Hepatocyte (in vitro differentiated cells): ENCODE data around the gene MIX23.

ENCODE experiments used
- EZH2 ChIP-seq: fragments of 200-600 bp; sonication (generic); IDR thresholded peaks from 2 replicates; pipeline ENCODE4 v1.6.1; 2016; ENCODE audit warnings: antibody characterized with exemption, mild to moderate bottlenecking, borderline replicate concordance
- EZH2phosphoT487 ChIP-seq: fragments of 200-600 bp; sonication (generic); IDR thresholded peaks from one replicate; pipeline ENCODE4 v1.6.1; 2018; ENCODE audit warnings: antibody characterized with exemption, mild to moderate bottlenecking, low read depth, moderate library complexity; ENCODE audit not compliant: unreplicated experiment, severe bottlenecking

- no peak for TF ChIP-seq EZH2
- no peak for TF ChIP-seq EZH2phosphoT487
These were observed 12.6 kb upstream of the MIX23 start for GRCh38 chr3:122395582-122395981.
